Endodermal cell (in vitro differentiated cells): ENCODE measurements around the gene FAM200A. TPM values are rescaled to one million over a fixed set of nuclear protein-coding genes. Genes with fewer than 3 reads are reported as not detected.
A peak's percentile ranks its signal among the peaks of the same experiment; 100 is the strongest.
"Not testable (repeated sequence)": the region's sequence is repeated elsewhere in the genome, so short reads cannot be mapped to it uniquely, and the experiment has no call there.

Experiments used
- DNase-seq: peaks from one replicate; pipeline ENCODE4 v3.0.0-alpha.2; 2017
- H3K27ac ChIP-seq: 2 replicates; pipeline ENCODE4 v1.5.1; 2013; ENCODE audit warnings: mild to moderate bottlenecking, low read depth, low read length, moderate library complexity
- H3K27me3 ChIP-seq: 2 replicates; pipeline ENCODE4 v1.6.1; 2013; ENCODE audit warnings: mild to moderate bottlenecking, low read length, moderate library complexity; ENCODE audit not compliant: insufficient read depth, control insufficient read depth, poor library complexity, severe bottlenecking
- H3K36me3 ChIP-seq: 2 replicates; pipeline ENCODE4 v1.7.0; 2013; ENCODE audit warnings: mild to moderate bottlenecking, low read length, moderate library complexity; ENCODE audit not compliant: control insufficient read depth, insufficient read depth
- H3K4me1 ChIP-seq: one replicate; pipeline ENCODE4 v1.7.0; 2013; ENCODE audit warnings: low read length; ENCODE audit not compliant: control insufficient read depth, insufficient read depth
- H3K4me3 ChIP-seq: 2 replicates; pipeline ENCODE4 v1.5.1; 2013; ENCODE audit warnings: mild to moderate bottlenecking, low read length, moderate library complexity
- H3K9ac ChIP-seq: 2 replicates; pipeline ENCODE4 v1.6.1; 2013; ENCODE audit warnings: mild to moderate bottlenecking, low read length, moderate library complexity; ENCODE audit not compliant: poor library complexity, severe bottlenecking; ENCODE audit errors: extremely low read depth
- H3K9me3 ChIP-seq: 2 replicates; pipeline ENCODE4 v1.6.1; 2013; ENCODE audit warnings: mild to moderate bottlenecking, low read length, moderate library complexity; ENCODE audit not compliant: control insufficient read depth
- H3K27ac Mint-ChIP-seq: 2 replicates; pipeline ENCODE4 v1.8.0; 2020; ENCODE audit warnings: mixed read lengths
- H3K27me3 Mint-ChIP-seq: 2 replicates; pipeline ENCODE4 v1.8.0; 2021; ENCODE audit warnings: mild to moderate bottlenecking, mixed read lengths; ENCODE audit not compliant: insufficient read depth
- H3K36me3 Mint-ChIP-seq: 2 replicates; pipeline ENCODE4 v1.8.0; 2020; ENCODE audit warnings: low read depth, mixed read lengths
- H3K4me1 Mint-ChIP-seq: 2 replicates; pipeline ENCODE4 v1.8.0; 2020; ENCODE audit warnings: mixed read lengths
- H3K4me3 Mint-ChIP-seq: 2 replicates; pipeline ENCODE4 v1.8.0; 2020; ENCODE audit warnings: mild to moderate bottlenecking, moderate library complexity, mixed read lengths
- H3K9me3 Mint-ChIP-seq: 2 replicates; pipeline ENCODE4 v1.8.0; 2020; ENCODE audit warnings: mild to moderate bottlenecking, mixed read lengths
- CTCF ChIP-seq: fragments of 200-600 bp; sonication (generic); conservative IDR thresholded peaks from 2 replicates; pipeline ENCODE4 v1.5.0; 2021; ENCODE audit warnings: antibody characterized with exemption, mild to moderate bottlenecking
- WGBS, 2 experiments: methylation state at CpG; one replicate each; pipeline versions ENCODE4 v1.1.5 to v1.1.7; 2013; ENCODE audit warnings: missing lambda C conversion rate in 2 of 2, mixed read lengths in 1 of 2; ENCODE audit not compliant: insufficient coverage in 1 of 2, insufficient read length in 1 of 2; 5-methylcytosine and 5-hydroxymethylcytosine counted together
- total RNA-seq, 2 donors: library from RNA; stranded (reverse); fragmentation: NEBNext Ultra II Directional in 1 of 2; extraction: Animal tissue kit (Norgen Biotek cat#: 25700) in 1 of 2; gene quantifications; 2 replicates in 1 of 2; 3 replicates in 1 of 2; pipeline ENCODE4 v1.2.1, GENCODE V29; 2021

Gene FAM200A
- total RNA-seq, 2 donors from 2014 or later, result 7.7 to 8.3 TPM

- no peak for DNase-seq
- no peaks in the 10 kb centered on the region for H3K36me3 ChIP-seq
- H3K4me3 ChIP-seq, result no peak overlapping the region
- H3K27me3 Mint-ChIP-seq, result no peaks in the 10 kb centered on the region
- no peaks in the 10 kb centered on the region for H3K4me1 Mint-ChIP-seq
- no peak overlapping the region for H3K4me3 Mint-ChIP-seq
- no peaks in the 10 kb centered on the region for H3K27me3 ChIP-seq
- H3K36me3 Mint-ChIP-seq, result no peaks in the 10 kb centered on the region
- TF ChIP-seq CTCF, result no peak
- no peaks in the 10 kb centered on the region for H3K9me3 ChIP-seq
- no peak overlapping the region for H3K27ac Mint-ChIP-seq
- no peak overlapping the region for H3K27ac ChIP-seq
- no CpG with 5 or more reads among the region's 1 CpG for WGBS, 2 experiments
- no peaks in the 10 kb centered on the region for H3K4me1 ChIP-seq
- no peak overlapping the region for H3K9ac ChIP-seq
- H3K9me3 Mint-ChIP-seq, result no peaks in the 10 kb centered on the region
Observed at GRCh38 chr7:99596408-99596955, 44.6 kb upstream of the FAM200A start.

- Histone ChIP-seq H3K9ac (no peak overlapping the region), H3K4me1 (no peaks in the 10 kb centered on the region), H3K27ac (no peak overlapping the region), H3K36me3 (no peaks in the 10 kb centered on the region), H3K27me3 (no peaks in the 10 kb centered on the region), H3K4me3 (no peak overlapping the region), H3K9me3 (no peaks in the 10 kb centered on the region)
- no peaks in the 10 kb centered on the region for H3K9me3 Mint-ChIP-seq
- WGBS, 2 experiments, result 93 to 94% methylated on average over 4 to 6 of the region's 7 CpGs
- no peak for DNase-seq
- H3K4me1 Mint-ChIP-seq, result no peaks in the 10 kb centered on the region
- no peak overlapping the region for H3K4me3 Mint-ChIP-seq
- no peak overlapping the region for H3K27ac Mint-ChIP-seq
- TF ChIP-seq CTCF, result no peak
- no peaks in the 10 kb centered on the region for H3K27me3 Mint-ChIP-seq
- no peaks in the 10 kb centered on the region for H3K36me3 Mint-ChIP-seq
Observed at GRCh38 chr7:99594948-99595745, 43.2 kb upstream of the FAM200A start.

- TF ChIP-seq CTCF, result no peak
- WGBS, 2 experiments, result 91% methylated on average over 3 of the region's 3 CpGs; no CpG with 5 or more reads in 1 of the 2 experiments
- Histone ChIP-seq H3K27me3 (peaks cover 11% of the 10 kb centered on the region), H3K4me3 (no peak overlapping the region), H3K36me3 (no peaks in the 10 kb centered on the region), H3K9me3 (no peaks in the 10 kb centered on the region), H3K4me1 (no peaks in the 10 kb centered on the region), H3K27ac (no peak overlapping the region), H3K9ac (no peak overlapping the region)
- no peak overlapping the region for H3K4me3 Mint-ChIP-seq
- no peaks in the 10 kb centered on the region for H3K4me1 Mint-ChIP-seq
- no peaks in the 10 kb centered on the region for H3K9me3 Mint-ChIP-seq
- H3K36me3 Mint-ChIP-seq, result no peaks in the 10 kb centered on the region
- peaks cover 4% of the 10 kb centered on the region for H3K27me3 Mint-ChIP-seq
- DNase-seq, result no peak
- H3K27ac Mint-ChIP-seq, result no peak overlapping the region
Observed at GRCh38 chr7:99588868-99589267, 37.0 kb upstream of the FAM200A start.

- not testable (repeated sequence) for H3K4me1 ChIP-seq, H3K4me1 Mint-ChIP-seq, DNase-seq, H3K36me3 ChIP-seq, H3K9me3 Mint-ChIP-seq, H3K9me3 ChIP-seq, H3K27ac ChIP-seq, H3K36me3 Mint-ChIP-seq, H3K27me3 Mint-ChIP-seq
- Histone ChIP-seq H3K4me3 (peak overlapping the region; percentile 82), H3K9ac (peak overlapping the region; percentile 21), H3K27me3 (peaks cover 18% of the 10 kb centered on the region)
- Mint-ChIP-seq H3K27ac (peak overlapping the region; percentile 89), H3K4me3 (peak overlapping the region; percentile 74)
- WGBS, 2 experiments, result 61 to 71% methylated on average over 2 of the region's 4 CpGs
Observed at GRCh38 chr7:99580778-99581332, 28.9 kb upstream of the FAM200A start.
